Hindlimb muscle (tissue), 1 donor: ENCODE measurements around the gene S100A4. TPM values are rescaled to one million over a fixed set of nuclear protein-coding genes. Genes with fewer than 3 reads are reported as not detected.

Source experiments
- DNase-seq: peaks from one replicate; pipeline ENCODE4 v3.0.0-alpha.2; 2013
- polyA plus RNA-seq: library from polyadenylated mRNA; unstranded; fragments of 120-200 nt; gene quantifications from one replicate; pipeline ENCODE4 v1.2.1, GENCODE V29; 2013; ENCODE audit not compliant: insufficient read length

S100A4 gene
- polyA plus RNA-seq, 1 donor, result 193 TPM

DNA sequence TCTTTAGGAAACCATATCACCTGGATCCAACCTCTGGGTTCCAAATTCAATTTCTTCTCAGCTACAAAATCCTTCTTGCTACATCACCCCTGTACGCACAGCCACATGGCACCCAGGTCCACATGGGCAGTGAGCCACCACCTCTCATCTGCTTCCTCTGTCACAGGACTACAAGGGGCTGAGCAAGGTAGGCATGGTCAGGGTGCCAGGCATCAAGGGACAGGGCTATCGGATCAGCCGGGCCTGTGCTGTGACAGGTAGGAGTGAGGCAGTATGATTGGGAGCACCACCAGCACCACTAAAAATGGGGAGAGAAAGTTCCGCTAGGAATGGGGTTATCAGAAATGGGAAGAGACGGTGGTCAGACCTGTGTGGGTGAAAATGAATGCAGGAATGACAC, 39.2 kb downstream of the S100A4 start:
- DNase-seq, result no peak

DNA sequence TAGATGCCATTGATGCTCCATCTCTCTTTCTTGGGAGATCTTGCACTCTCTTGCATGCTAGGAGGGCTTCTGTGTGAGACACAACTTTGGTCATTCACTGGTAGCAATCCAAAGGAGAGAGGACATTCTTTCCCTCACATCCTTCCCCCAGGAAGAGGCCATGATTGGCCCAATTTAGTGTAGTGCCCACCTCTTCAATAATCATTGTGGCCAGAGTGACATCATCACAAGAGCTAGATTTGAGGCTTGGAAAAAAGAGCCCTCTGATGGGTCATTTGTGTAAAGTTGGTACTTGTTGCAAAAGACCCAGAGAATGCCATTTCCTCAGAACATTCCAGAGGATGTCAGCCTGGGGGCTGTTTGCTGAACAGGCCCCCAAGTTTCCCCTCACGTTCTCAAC, 40.0 kb downstream of the S100A4 start:
- no peak for DNase-seq

DNA sequence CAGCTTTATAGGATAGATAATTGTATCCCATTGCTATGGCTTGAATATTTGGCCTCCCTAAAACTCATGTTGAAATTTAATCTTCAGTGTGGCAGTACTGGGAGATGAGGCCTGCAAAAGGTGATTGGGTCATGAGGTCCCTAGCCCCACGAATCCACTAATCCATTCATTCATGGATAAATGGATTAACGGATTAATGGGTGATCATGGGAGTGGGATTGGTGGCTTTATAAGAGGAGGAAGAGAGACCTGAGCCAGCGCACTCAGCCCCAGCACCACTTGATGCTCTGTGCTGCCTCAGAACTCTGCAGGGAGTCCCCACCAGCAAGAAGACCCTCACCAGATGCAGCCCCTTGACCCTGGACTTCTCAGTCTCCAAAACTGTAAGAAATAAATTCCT, 41.8 kb downstream of the S100A4 start:
- no peak for DNase-seq

DNA sequence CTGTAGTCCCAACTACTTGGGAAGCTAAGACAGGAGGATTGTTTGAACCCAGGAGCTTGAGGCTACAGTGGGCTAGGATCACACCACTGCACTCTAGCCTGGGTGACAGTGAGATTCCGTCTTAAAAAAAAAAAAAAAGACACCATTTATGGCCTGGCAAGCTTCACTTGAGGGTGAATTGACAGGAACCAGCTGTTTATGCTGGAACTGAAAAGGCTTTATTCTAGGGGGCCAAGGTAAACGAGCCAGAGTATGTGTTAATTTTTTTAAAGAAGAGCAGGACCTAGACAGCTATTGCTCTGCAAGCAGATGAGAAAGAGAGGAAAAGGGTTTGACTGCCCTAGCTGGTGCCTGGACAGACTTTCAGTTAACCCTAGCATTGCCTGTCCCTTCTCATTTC, 46.9 kb downstream of the S100A4 start:
- DNase-seq, result no peak

DNA sequence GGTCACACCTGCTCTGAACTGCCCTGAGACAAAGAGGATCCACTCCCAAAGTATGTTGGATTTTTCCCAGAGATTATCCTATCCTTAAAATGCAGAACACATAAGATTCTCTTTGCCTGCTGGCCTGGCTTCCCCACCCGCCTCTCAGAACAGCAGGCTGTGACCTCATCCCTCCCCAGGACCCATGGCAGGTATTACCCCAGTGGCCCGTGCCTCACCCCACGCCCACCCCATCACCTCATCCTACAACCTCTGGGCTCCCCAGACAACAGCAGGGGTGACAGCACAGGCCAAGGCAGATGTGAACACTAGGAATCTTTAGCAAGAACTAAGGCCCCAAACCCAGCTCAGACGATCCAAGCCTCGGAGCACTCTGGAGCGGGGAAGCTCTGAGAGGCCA, 50.1 kb downstream of the S100A4 start:
- DNase-seq, result no peak

DNA sequence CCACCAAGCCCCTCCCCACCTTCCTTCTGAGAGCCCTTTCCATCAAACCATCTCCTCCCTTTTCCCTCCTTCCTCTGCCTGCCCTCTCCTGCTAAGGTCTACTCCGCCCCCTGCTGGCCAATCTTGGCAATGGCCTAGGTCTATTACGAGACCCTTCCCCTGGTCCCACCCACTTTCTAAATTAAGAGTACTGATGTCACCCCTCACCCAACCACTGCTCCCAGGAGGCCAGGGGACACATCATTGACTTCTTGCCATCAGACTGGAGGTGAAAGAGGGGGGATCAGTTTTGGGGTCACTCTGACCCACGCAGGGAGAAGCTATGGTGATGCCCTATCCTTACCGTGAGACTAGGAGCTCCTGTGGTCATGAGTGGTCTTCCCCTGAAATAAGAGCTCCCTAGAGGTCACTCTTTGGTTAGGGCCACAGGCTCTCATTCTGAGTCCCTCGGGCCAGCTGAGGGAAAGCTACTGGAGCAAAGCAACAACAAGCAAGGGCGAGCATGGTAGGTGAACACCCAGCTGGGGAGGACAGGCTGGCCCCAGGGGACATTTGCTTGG, 50.5 kb downstream of the S100A4 start:
- peak; percentile 70 for DNase-seq

Other genes with a start within 250 kb of the S100A4 start
- not detected for gene PGLYRP3, start 232.9 kb downstream of the S100A4 start, polyA plus RNA-seq
- gene PGLYRP4, start 197.0 kb downstream of the S100A4 start, polyA plus RNA-seq, result not detected
- 17.0 TPM for gene S100A9, start 188.0 kb downstream of the S100A4 start, polyA plus RNA-seq
- 1.0 TPM for gene S100A12, start 170.2 kb downstream of the S100A4 start, polyA plus RNA-seq
- 12.5 TPM for gene S100A8, start 154.7 kb downstream of the S100A4 start, polyA plus RNA-seq
- gene S100A7A, start 129.3 kb downstream of the S100A4 start, polyA plus RNA-seq, result not detected
- gene S100A7, start 85.2 kb downstream of the S100A4 start, polyA plus RNA-seq, result not detected
- 187 TPM for gene S100A6, start 9.8 kb downstream of the S100A4 start, polyA plus RNA-seq
- not detected for gene S100A5, start 4.9 kb downstream of the S100A4 start, polyA plus RNA-seq
- 1.2 TPM for gene S100A3, start 3.5 kb upstream of the S100A4 start, polyA plus RNA-seq
- 2.2 TPM for gene S100A2, start 20.0 kb upstream of the S100A4 start, polyA plus RNA-seq
- 54.7 TPM for gene S100A16, start 67.3 kb upstream of the S100A4 start, polyA plus RNA-seq
- 1.1 TPM for gene S100A14, start 70.5 kb upstream of the S100A4 start, polyA plus RNA-seq
- 58.5 TPM for gene S100A13, start 81.7 kb upstream of the S100A4 start, polyA plus RNA-seq
- gene S100A1, start 82.6 kb upstream of the S100A4 start, polyA plus RNA-seq, result 11.6 TPM
- gene CHTOP, start 88.3 kb upstream of the S100A4 start, polyA plus RNA-seq, result 100 TPM
- 54.5 TPM for gene SNAPIN, start 112.9 kb upstream of the S100A4 start, polyA plus RNA-seq
- gene ILF2, start 125.2 kb upstream of the S100A4 start, polyA plus RNA-seq, result 139 TPM
- gene NPR1, start 132.9 kb upstream of the S100A4 start, polyA plus RNA-seq, result 17.2 TPM
- gene INTS3, start 182.2 kb upstream of the S100A4 start, polyA plus RNA-seq, result 45.5 TPM
- 23.7 TPM for gene SLC27A3, start 229.6 kb upstream of the S100A4 start, polyA plus RNA-seq